Sigmoid colon (tissue), 4 donors: Measurements from ENCODE around the gene MLC1.

Experiments
- POLR2A ChIP-seq, 2 donors: fragments of 450-650 bp; IDR thresholded peaks; one replicate each; pipeline ENCODE4 v1.6.1; 2016; ENCODE audit warnings: antibody characterized with exemption in 2 of 2, mild to moderate bottlenecking in 2 of 2, moderate library complexity in 2 of 2
- POLR2AphosphoS5 ChIP-seq, 4 donors: sonication (generic); formaldehyde crosslinking; IDR thresholded peaks; one replicate each; pipeline ENCODE4 v1.6.1; 2017; ENCODE audit warnings: antibody characterized with exemption in 4 of 4
- TF ChIP-seq, protein P1 (sequence below), 4 experiments: fragments of 450-650 bp in 3 of 4; fragments of 200-600 bp in 1 of 4; IDR thresholded peaks; one replicate each; pipeline ENCODE4 v1.5.1; 2016 to 2019; ENCODE audit warnings: antibody characterized with exemption in 4 of 4, mild to moderate bottlenecking in 3 of 4, moderate library complexity in 2 of 4

DNA sequence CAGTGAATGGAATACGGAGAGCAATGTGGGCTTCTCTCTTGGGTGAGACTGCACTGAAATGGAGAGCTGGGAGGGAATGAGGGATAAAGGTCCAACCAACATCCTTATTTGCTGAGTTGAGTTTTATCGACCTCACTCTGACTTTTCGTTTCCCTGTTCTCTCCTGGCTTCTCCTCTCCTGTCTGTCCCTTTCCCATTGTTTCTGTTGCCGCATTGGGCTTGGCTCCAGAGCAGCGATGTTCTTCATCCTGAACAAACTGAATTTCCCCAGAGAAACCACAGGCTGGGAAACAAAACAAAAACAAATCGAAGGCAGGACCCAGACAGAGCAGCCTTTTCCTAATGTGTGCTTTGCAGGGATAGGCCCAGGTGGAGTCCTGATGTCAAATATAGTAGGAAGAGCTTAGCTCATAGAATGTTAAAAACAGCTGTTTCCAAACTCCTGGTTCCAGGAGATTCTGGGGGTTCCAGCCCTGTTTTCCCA lies 34.6 kb upstream of the MLC1 start:
- TF ChIP-seq, protein P1, sequence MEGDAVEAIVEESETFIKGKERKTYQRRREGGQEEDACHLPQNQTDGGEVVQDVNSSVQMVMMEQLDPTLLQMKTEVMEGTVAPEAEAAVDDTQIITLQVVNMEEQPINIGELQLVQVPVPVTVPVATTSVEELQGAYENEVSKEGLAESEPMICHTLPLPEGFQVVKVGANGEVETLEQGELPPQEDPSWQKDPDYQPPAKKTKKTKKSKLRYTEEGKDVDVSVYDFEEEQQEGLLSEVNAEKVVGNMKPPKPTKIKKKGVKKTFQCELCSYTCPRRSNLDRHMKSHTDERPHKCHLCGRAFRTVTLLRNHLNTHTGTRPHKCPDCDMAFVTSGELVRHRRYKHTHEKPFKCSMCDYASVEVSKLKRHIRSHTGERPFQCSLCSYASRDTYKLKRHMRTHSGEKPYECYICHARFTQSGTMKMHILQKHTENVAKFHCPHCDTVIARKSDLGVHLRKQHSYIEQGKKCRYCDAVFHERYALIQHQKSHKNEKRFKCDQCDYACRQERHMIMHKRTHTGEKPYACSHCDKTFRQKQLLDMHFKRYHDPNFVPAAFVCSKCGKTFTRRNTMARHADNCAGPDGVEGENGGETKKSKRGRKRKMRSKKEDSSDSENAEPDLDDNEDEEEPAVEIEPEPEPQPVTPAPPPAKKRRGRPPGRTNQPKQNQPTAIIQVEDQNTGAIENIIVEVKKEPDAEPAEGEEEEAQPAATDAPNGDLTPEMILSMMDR (IDR thresholded peaks at IDR 0.05) = no peak
- no peak for TF ChIP-seq POLR2A (IDR thresholded peaks at IDR 0.05)
- TF ChIP-seq POLR2AphosphoS5 (IDR thresholded peaks at IDR 0.05) = no peak
